Duodenal mucosa (tissue), 2 donors: ENCODE measurements around the gene DSTYK.

Experiments
- H3K27ac ChIP-seq: one replicate; pipeline ENCODE4 v1.7.0; 2013; ENCODE audit warnings: low read depth, low read length
- H3K27me3 ChIP-seq, 2 donors: one replicate each; pipeline ENCODE4 v1.7.0; 2013; ENCODE audit warnings: low read length in 2 of 2, control low read depth in 1 of 2; ENCODE audit not compliant: insufficient read depth in 2 of 2, control insufficient read depth in 1 of 2
- H3K36me3 ChIP-seq, 2 donors: one replicate each; pipeline ENCODE4 v1.7.0; 2013; ENCODE audit warnings: low read length in 2 of 2, control low read depth in 1 of 2; ENCODE audit not compliant: insufficient read depth in 2 of 2, control insufficient read depth in 1 of 2
- H3K4me1 ChIP-seq, 2 donors: one replicate each; pipeline ENCODE4 v1.7.0; 2013; ENCODE audit warnings: low read length in 2 of 2, control low read depth in 1 of 2; ENCODE audit not compliant: insufficient read depth in 2 of 2, control insufficient read depth in 1 of 2
- H3K4me3 ChIP-seq, 2 donors: one replicate each; pipeline ENCODE4 v1.7.0; 2013; ENCODE audit warnings: low read length in 2 of 2, low read depth in 1 of 2
- H3K9ac ChIP-seq, 2 donors: one replicate each; pipeline ENCODE4 v1.7.0; 2013; ENCODE audit warnings: low read length in 2 of 2, low read depth in 1 of 2
- H3K9me3 ChIP-seq, 2 donors: one replicate each; pipeline ENCODE4 v1.7.0; 2013; ENCODE audit warnings: low read length in 2 of 2, control low read depth in 1 of 2; ENCODE audit not compliant: control insufficient read depth in 1 of 2

DSTYK gene

GRCh38 chr1:205109711-205110110 lies 101.8 kb downstream of the DSTYK start:
- Histone ChIP-seq H3K27me3 (no peaks in the 10 kb centered on the region), H3K9ac (no peak overlapping the region), H3K27ac (no peak overlapping the region), H3K4me1 (no peaks in the 10 kb centered on the region), H3K36me3 (peaks cover 15 to 61% of the 10 kb centered on the region in 2 donors), H3K4me3 (no peak overlapping the region), H3K9me3 (no peaks in the 10 kb centered on the region)

DNA sequence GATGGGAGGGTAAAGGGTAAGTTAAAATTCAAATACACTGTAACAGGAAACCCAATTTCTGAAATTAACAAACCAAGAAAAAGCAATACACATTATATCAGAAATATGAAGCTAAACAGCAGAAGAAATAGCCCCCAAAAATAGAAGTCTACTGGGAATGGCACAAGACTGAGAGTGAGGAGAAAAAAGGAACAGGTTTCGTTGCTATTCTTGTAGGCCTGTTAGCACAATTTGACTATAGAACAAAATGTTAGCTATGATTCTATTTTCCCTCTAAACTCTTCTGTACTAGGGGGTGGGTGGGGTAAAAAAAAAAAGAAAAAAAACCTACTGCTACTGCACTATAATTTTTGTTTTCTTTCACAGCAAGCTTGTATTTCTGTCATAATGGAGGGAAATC lies 102.2 kb downstream of the DSTYK start:
- H3K9ac ChIP-seq = no peak overlapping the region
- no peak overlapping the region for H3K27ac ChIP-seq
- H3K9me3 ChIP-seq = no peaks in the 10 kb centered on the region
- no peaks in the 10 kb centered on the region for H3K4me1 ChIP-seq
- no peak overlapping the region for H3K4me3 ChIP-seq
- H3K36me3 ChIP-seq = peaks cover 16 to 63% of the 10 kb centered on the region in 2 donors
- H3K27me3 ChIP-seq = no peaks in the 10 kb centered on the region

DNA sequence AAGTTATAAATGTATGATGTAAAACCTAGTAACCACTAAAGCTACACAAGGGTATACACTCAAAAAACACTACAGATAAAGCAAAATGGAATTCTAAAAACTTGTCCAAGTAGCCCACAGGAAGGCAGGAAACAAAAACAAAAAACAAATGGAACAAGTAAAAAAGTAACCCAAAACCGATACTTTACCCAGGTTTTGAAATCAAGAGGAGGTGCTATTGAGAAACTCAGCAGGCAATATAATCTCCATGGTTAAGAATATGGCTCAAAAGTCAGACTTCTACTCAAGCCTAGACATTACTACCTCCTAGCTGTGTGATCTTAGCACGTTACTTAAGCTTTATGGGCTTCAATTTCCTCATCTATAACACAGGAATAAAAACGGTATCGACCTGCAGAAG lies 103.0 kb downstream of the DSTYK start:
- Histone ChIP-seq H3K27ac (no peak overlapping the region), H3K4me1 (no peaks in the 10 kb centered on the region), H3K36me3 (peaks cover 16 to 64% of the 10 kb centered on the region in 2 donors), H3K9me3 (no peaks in the 10 kb centered on the region), H3K4me3 (no peak overlapping the region), H3K9ac (no peak overlapping the region), H3K27me3 (no peaks in the 10 kb centered on the region)

DNA sequence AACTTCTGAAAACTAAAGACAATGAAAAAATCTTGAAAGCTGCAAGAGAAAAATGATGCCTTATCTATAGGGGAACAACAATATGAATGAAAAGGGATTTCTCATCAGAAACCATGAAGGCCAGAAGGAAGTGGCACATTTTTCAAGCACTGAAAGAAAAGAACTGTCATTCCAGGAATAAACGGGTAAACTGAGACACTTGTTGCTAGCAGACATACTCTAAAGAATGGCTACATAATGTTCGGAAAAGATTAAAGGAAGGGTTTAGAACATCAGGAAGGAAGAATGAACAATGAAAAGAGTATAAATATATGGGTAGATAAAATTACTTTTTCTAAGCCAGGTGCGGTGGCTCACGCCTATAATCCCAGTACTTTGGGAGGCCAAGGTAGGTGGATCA lies 104.2 kb downstream of the DSTYK start:
- H3K27ac ChIP-seq = no peak overlapping the region
- no peak overlapping the region for H3K9ac ChIP-seq
- H3K9me3 ChIP-seq = no peaks in the 10 kb centered on the region
- H3K36me3 ChIP-seq = peaks cover 17 to 64% of the 10 kb centered on the region in 2 donors
- H3K4me1 ChIP-seq = no peaks in the 10 kb centered on the region
- H3K27me3 ChIP-seq = no peaks in the 10 kb centered on the region
- H3K4me3 ChIP-seq = no peak overlapping the region

DNA sequence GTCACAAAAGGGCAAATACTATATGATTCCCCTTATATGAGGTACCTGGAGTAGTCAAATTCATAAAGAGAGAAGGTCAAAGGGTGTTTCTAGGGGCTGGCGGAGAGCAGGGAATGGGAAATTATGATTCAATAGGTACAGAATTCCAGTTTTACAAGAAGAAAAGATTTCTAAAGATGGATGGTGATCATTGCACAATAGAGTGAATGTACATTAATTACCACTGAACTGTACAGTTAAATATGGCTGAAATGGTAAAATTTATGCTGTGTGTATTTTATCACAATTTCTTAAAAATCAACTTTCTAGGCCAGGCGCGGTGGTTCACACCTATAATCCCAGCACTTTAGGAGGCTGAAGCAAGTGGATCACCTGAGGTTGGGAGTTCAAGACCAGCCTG lies 109.1 kb downstream of the DSTYK start:
- H3K27ac ChIP-seq = no peak overlapping the region
- no peak overlapping the region for H3K9ac ChIP-seq
- no peaks in the 10 kb centered on the region for H3K27me3 ChIP-seq
- H3K4me3 ChIP-seq = no peak overlapping the region
- no peaks in the 10 kb centered on the region for H3K9me3 ChIP-seq
- H3K4me1 ChIP-seq = no peaks in the 10 kb centered on the region
- peaks cover 43 to 85% of the 10 kb centered on the region in 2 donors for H3K36me3 ChIP-seq

DNA sequence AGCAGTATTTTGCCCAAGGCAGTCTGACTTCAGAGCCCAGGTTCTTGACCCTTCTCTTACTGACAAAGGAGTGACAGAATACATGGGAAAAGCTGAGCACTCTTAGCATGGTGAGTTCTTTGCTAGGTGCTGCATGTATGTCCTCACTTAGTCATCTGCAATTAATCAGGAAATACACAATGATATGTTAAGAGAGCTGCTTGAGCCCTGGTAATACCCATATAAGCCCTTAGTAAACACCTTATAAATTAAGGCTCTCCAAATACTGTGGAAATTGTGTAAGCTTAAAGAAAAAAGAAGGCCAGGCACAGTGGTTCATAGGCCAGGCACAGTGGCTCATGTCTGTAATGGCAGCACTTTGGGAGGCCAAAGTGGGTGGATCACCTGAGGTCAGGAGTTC lies 113.3 kb downstream of the DSTYK start:
- H3K36me3 ChIP-seq = peaks cover 58 to 93% of the 10 kb centered on the region in 2 donors
- H3K4me3 ChIP-seq = no peak overlapping the region
- no peak overlapping the region for H3K9ac ChIP-seq
- no peaks in the 10 kb centered on the region for H3K4me1 ChIP-seq
- no peaks in the 10 kb centered on the region for H3K9me3 ChIP-seq
- H3K27ac ChIP-seq = no peak overlapping the region
- H3K27me3 ChIP-seq = no peaks in the 10 kb centered on the region

- peaks cover 54 to 89% of the 10 kb centered on the region in 2 donors for H3K36me3 ChIP-seq
- no peak overlapping the region for H3K27ac ChIP-seq
- H3K4me3 ChIP-seq = no peak overlapping the region
- H3K9ac ChIP-seq = no peak overlapping the region
- H3K27me3 ChIP-seq = no peaks in the 10 kb centered on the region
- no peaks in the 10 kb centered on the region for H3K4me1 ChIP-seq
- no peaks in the 10 kb centered on the region for H3K9me3 ChIP-seq
Observed at GRCh38 chr1:205095422-205095821, 116.1 kb downstream of the DSTYK start.
